SJSA1 (cell line): ENCODE data around the gene TRIM54. TPM values are rescaled to one million over a fixed set of nuclear protein-coding genes. Genes with fewer than 3 reads are reported as not detected.

Experiments used
- DNase-seq, 2 experiments: peaks; one replicate each; pipeline ENCODE4 v3.0.0-alpha.2; 2015 to 2020; ENCODE audit warnings: low spot score in 2 of 2, low read depth in 1 of 2
- H3K27ac ChIP-seq: fragments of 250-450 bp; sonication (Bioruptor Pico); 2 replicates; pipeline ENCODE4 v1.5.1; 2020; ENCODE audit warnings: mild to moderate bottlenecking, moderate library complexity
- H3K27me3 ChIP-seq: fragments of 250-450 bp; sonication (Bioruptor Pico); replicated peaks from 2 replicates; pipeline ENCODE4 v1.5.1; 2020; ENCODE audit warnings: mild to moderate bottlenecking, moderate library complexity
- H3K36me3 ChIP-seq: fragments of 250-450 bp; sonication (Bioruptor Pico); 2 replicates; pipeline ENCODE4 v1.5.1; 2020; ENCODE audit warnings: mild to moderate bottlenecking
- H3K4me1 ChIP-seq: fragments of 250-450 bp; sonication (Bioruptor Pico); replicated peaks from 2 replicates; pipeline ENCODE4 v1.6.1; 2021; ENCODE audit warnings: mild to moderate bottlenecking
- H3K4me3 ChIP-seq: fragments of 250-450 bp; sonication (Bioruptor Pico); 2 replicates; pipeline ENCODE4 v1.5.1; 2020; ENCODE audit warnings: mild to moderate bottlenecking
- H3K9me3 ChIP-seq: fragments of 250-450 bp; sonication (Bioruptor Pico); replicated peaks from 2 replicates; pipeline ENCODE4 v1.5.1; 2020; ENCODE audit warnings: mild to moderate bottlenecking
- total RNA-seq: library from RNA; depleted of rRNA; stranded (reverse); fragments of >200 nt; shearing (Covaris generic); gene quantifications from 2 replicates; pipeline ENCODE4 v1.2.3, GENCODE V29; 2014

Gene TRIM54
- total RNA-seq, 1 experiment from 2014 or later = not detected

DNA sequence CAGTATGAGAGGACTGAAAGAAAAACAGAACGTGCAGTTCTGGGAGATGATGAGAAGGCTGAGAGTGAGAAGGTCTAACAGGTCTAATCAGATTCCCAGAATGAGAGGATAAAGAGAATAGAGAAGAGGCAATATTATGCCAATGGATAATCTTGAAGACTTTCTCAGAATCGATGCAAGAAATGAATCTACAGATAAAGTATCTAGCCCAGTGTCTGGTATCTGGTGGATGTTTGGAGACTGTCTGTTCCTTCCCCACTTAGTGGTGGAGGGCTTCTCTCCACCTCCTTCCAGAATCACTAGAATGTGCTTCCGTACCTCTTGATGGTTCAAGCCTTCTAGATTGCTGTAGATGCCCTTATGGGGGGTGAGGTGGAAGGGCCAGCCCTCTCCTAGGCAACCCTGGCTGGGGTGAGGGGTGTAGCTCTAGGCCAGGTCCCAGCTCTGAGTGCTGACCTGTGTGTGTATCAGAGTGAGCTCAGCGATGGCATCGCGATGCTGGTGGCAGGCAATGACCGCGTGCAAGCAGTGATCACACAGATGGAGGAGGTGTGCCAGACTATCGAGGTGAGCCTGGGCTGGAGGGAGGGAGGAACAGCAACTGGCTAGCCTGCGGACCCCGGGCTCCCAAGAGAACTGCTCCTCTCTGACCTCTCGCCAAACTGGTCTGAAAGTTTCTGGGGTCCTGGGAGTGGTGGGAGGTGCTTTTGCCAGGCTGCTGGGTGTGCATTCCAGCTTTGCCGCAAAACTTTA, 22.4 kb downstream of the TRIM54 start:
- no peak for DNase-seq
- H3K27me3 ChIP-seq = peaks cover 8% of the 10 kb centered on the region
- H3K4me1 ChIP-seq = no peaks in the 10 kb centered on the region
- H3K4me3 ChIP-seq = no peak overlapping the region
- no peak overlapping the region for H3K27ac ChIP-seq
- H3K36me3 ChIP-seq = peaks cover 14% of the 10 kb centered on the region
- no peaks in the 10 kb centered on the region for H3K9me3 ChIP-seq

DNA sequence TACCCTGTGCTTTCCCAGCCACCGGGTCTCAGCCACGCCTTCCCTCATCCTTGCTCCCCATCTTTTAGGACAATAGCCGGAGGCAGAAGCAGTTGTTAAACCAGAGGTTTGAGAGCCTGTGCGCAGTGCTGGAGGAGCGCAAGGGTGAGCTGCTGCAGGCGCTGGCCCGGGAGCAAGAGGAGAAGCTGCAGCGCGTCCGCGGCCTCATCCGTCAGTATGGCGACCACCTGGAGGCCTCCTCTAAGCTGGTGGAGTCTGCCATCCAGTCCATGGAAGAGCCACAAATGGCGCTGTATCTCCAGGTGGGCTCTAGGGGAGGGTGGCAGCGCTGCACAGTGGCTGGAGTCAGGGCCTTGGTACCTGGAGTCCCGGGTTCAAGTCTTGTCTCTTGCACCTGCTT, 23.3 kb downstream of the TRIM54 start:
- no peaks in the 10 kb centered on the region for H3K4me1 ChIP-seq
- H3K4me3 ChIP-seq = no peak overlapping the region
- no peak for DNase-seq
- no peaks in the 10 kb centered on the region for H3K9me3 ChIP-seq
- no peak overlapping the region for H3K27ac ChIP-seq
- peaks cover 8% of the 10 kb centered on the region for H3K27me3 ChIP-seq
- H3K36me3 ChIP-seq = peaks cover 16% of the 10 kb centered on the region

DNA sequence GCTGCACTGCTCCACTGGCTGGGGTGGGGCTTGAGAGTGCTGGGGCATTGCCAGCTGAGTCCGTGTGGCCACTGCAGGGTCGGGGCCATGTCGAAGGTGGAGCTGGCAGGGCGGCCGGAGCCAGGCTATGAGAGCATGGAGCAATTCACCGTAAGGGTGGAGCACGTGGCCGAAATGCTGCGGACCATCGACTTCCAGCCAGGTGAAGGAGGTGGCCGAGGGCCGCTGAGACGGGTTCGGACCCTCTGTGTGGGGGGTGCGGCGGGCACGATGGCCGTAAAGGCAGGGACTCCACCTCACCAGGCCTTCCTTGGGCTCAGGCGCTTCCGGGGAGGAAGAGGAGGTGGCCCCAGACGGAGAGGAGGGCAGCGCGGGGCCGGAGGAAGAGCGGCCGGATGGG, 23.9 kb downstream of the TRIM54 start:
- H3K36me3 ChIP-seq = peaks cover 16% of the 10 kb centered on the region
- H3K4me3 ChIP-seq = no peak overlapping the region
- no peak overlapping the region for H3K27ac ChIP-seq
- peaks cover 8% of the 10 kb centered on the region for H3K27me3 ChIP-seq
- DNase-seq = no peak
- no peaks in the 10 kb centered on the region for H3K4me1 ChIP-seq
- no peaks in the 10 kb centered on the region for H3K9me3 ChIP-seq

- Histone ChIP-seq H3K9me3 (no peaks in the 10 kb centered on the region), H3K4me1 (no peaks in the 10 kb centered on the region), H3K36me3 (peaks cover 17% of the 10 kb centered on the region), H3K4me3 (no peak overlapping the region), H3K27ac (no peak overlapping the region), H3K27me3 (peaks cover 8% of the 10 kb centered on the region)
- DNase-seq = no peak
Observed at GRCh38 chr2:27306573-27307286, 24.5 kb downstream of the TRIM54 start.

DNA sequence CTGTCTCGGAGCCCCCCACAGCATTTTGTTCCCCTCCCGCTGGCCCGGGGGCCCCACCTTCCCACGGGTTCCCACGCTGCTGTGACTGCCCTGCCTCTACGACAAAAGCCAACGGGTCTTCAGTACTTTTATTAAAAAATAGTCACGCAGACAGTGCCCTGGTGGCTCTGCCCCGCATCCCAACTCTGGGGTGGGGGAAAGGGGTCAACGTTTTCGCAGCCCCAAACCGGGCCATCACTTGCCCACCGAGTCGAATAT, 25.0 kb downstream of the TRIM54 start:
- Histone ChIP-seq H3K4me1 (no peaks in the 10 kb centered on the region), H3K27me3 (peaks cover 8% of the 10 kb centered on the region), H3K27ac (no peak overlapping the region), H3K9me3 (no peaks in the 10 kb centered on the region), H3K4me3 (no peak overlapping the region), H3K36me3 (peaks cover 21% of the 10 kb centered on the region)
- DNase-seq = no peak

DNA sequence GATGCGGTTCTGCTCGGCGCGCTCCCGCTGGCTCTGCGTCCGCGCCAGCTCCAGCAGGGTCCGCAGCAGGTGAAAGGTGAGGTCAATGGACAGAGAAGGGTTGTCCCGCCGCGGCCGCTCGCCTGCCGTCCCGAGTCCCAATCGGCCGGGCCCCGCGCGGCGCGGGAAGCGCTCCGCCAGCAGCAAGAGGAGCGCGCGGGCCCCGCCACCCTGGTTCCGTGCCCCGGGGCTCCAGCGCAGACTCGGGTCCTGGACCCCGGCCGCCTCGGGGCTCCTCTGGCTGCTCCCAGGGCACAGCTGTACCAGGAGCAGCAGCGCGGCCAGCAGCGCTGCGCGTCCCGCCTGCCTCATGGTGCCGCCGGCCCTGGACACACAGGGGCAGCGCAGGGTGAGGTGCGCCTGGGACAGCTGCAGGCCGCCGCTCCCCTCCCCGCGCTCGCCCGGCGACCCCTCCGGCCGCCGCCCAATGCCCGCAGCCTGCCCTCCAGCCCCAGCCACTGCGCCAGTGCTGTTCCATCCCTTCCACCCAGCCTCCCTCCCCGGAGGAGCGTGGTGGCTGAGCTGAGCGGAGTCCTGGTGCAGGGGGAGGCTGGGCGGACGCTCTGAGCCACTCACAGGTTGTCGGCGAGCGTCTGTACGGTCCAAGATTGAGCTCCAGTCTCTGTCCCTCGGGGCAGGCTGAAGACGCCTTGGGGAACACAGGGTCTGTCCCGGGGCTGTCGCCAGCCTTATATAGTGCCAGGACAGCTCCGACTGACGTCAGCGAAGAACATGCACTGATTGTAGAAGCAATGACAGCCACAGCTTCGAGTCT, 25.5 kb downstream of the TRIM54 start:
- H3K36me3 ChIP-seq = peaks cover 21% of the 10 kb centered on the region
- H3K4me3 ChIP-seq = no peak overlapping the region
- no peaks in the 10 kb centered on the region for H3K9me3 ChIP-seq
- no peak overlapping the region for H3K27ac ChIP-seq
- no peak for DNase-seq
- peaks cover 8% of the 10 kb centered on the region for H3K27me3 ChIP-seq
- H3K4me1 ChIP-seq = no peaks in the 10 kb centered on the region

GRCh38 chr2:27308359-27308881, 26.2 kb downstream of the TRIM54 start, which contains the start of gene UCN:
TSS of gene UCN (minus strand) at chr2:27308445. CDS start at chr2:27307895, 550 bp downstream.
- no peak within 1 kb of the TSS for H3K27ac ChIP-seq
- H3K4me1 ChIP-seq = no peaks in the 10 kb centered on the region
- H3K4me3 ChIP-seq = no peak within 1 kb of the TSS
- no peak for DNase-seq
- H3K9me3 ChIP-seq = no peaks in the 10 kb centered on the region
- peaks cover 21% of the 10 kb centered on the region for H3K36me3 ChIP-seq
- peaks cover 8% of the 10 kb centered on the region for H3K27me3 ChIP-seq

- H3K36me3 ChIP-seq = peaks cover 21% of the 10 kb centered on the region
- H3K9me3 ChIP-seq = no peaks in the 10 kb centered on the region
- DNase-seq = no peak
- H3K4me3 ChIP-seq = no peak overlapping the region
- peaks cover 8% of the 10 kb centered on the region for H3K27me3 ChIP-seq
- H3K4me1 ChIP-seq = no peaks in the 10 kb centered on the region
- H3K27ac ChIP-seq = no peak overlapping the region
Observed at GRCh38 chr2:27309651-27310050, 27.4 kb downstream of the TRIM54 start.

DNA sequence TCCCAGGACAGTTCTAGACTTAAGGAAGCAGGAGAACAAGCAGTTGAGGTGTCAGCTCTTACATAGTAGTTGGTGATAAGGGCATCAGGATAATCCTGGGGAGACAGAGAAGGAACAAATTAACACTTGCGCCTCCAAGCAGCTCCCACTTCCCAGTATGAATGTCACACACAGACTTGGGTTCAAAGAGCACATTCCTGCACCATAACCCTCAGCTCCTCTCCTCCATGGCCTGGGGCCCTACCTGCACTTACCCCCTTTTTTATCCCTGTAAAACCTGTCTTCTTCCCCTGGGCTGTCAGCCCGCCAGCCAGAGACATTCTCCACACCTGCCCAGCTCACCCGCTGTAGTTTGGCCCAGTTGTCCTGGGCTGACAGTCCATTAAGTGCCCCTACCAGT, 29.9 kb downstream of the TRIM54 start:
- H3K27me3 ChIP-seq = peaks cover 2% of the 10 kb centered on the region; the same call in 1 of the 2 replicates
- no peak overlapping the region for H3K27ac ChIP-seq
- no peaks in the 10 kb centered on the region for H3K4me1 ChIP-seq
- no peak for DNase-seq
- no peak overlapping the region for H3K4me3 ChIP-seq
- no peaks in the 10 kb centered on the region for H3K9me3 ChIP-seq
- H3K36me3 ChIP-seq = peaks cover 27% of the 10 kb centered on the region

- Histone ChIP-seq H3K9me3 (no peaks in the 10 kb centered on the region), H3K4me1 (no peaks in the 10 kb centered on the region), H3K27ac (no peak overlapping the region), H3K4me3 (no peak overlapping the region), H3K27me3 (no peaks in the 10 kb centered on the region), H3K36me3 (peaks cover 22% of the 10 kb centered on the region)
- no peak for DNase-seq
Observed at GRCh38 chr2:27313882-27314645, 31.8 kb downstream of the TRIM54 start.

DNA sequence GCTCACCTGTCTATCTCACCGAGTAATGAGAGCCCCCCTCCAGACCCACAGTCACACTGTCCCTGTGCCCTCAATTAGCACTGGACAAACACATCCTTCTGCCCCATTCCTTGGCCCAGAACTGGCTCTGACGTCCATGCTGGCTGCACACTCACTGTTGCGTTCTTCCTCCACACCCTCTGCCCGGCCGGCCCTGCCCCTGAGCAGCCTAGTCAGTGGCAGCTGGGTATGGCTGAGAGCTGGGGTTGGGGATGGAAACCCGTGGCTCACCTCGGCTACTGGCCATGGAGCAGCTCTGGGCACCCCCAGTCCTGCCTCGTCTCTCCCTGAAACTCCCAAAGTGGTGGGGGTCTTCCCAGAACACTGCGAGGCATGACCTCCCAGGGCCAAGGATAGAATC, 32.5 kb downstream of the TRIM54 start:
- no peaks in the 10 kb centered on the region for H3K9me3 ChIP-seq
- DNase-seq = no peak
- H3K4me3 ChIP-seq = no peak overlapping the region
- no peaks in the 10 kb centered on the region for H3K27me3 ChIP-seq
- H3K4me1 ChIP-seq = no peaks in the 10 kb centered on the region
- H3K36me3 ChIP-seq = peaks cover 18% of the 10 kb centered on the region
- H3K27ac ChIP-seq = no peak overlapping the region

DNA sequence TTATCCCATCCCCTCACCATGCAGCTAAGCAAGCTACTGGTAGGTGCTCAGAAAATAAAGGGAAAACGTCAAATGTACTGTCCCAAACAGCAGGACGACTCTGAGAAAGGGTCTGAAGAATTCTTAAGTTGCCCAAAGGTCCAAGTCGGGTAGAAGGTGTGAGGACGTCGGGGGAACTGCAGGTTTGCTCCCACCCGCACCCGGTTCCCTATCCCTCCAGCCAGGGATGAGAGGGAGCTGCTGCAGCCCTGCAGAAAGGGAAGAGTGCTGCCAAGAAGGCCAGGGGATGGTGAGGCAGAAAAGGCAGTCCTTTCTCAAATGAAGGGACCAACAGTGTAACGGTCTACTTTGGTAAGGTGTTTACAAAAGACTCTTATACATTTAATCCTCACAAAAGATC, 32.9 kb downstream of the TRIM54 start:
- H3K4me1 ChIP-seq = no peaks in the 10 kb centered on the region
- no peak for DNase-seq
- H3K36me3 ChIP-seq = peaks cover 16% of the 10 kb centered on the region
- H3K4me3 ChIP-seq = no peak overlapping the region
- no peaks in the 10 kb centered on the region for H3K27me3 ChIP-seq
- no peak overlapping the region for H3K27ac ChIP-seq
- H3K9me3 ChIP-seq = no peaks in the 10 kb centered on the region

DNA sequence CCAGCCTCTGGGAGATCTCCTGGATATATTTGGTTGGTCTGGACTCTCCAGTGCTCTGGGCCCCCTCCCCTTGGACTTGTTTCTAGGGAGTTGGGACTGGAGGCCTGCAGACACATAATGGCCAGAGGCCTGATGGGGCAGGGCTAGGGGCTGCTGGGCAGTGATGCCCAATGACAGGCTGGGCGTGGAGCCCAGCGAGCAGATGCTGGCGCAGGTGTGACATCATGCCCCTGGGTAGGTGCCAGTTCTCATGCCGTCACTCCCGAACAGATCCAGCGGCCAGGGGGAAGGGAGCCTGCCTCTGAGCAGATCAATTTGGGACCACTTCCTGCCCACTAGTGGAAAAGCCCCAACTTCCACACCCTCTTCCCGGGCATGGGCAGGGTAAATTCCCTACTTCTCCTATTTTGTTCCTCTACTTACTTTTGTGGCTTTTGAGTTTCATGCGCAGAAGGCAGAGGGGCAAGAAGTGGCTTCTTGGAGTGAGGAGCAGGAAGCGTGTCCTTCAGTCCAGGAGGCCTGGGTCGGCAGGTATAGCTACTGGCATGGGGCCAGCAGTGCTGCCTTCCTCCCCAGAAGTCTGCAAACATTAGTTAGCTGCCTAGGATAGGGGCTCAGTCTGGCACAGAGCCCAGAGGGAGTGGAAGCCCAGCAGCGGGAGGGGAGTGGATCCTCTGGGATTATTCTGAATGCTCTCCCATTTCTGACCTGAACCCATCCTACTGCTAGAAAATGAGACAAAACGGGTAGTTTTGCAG, 34.6 kb downstream of the TRIM54 start:
- Histone ChIP-seq H3K4me1 (peaks cover 13% of the 10 kb centered on the region), H3K27ac (no peak overlapping the region), H3K27me3 (no peaks in the 10 kb centered on the region), H3K36me3 (peaks cover 14% of the 10 kb centered on the region), H3K4me3 (no peak overlapping the region), H3K9me3 (no peaks in the 10 kb centered on the region)
- DNase-seq = no peak
